Keratinocyte (primary cell): ENCODE measurements around the gene TMEM63B. TPM values are rescaled to one million over a fixed set of nuclear protein-coding genes. Genes with fewer than 3 reads are reported as not detected.

Experiments used
- DNase-seq: peaks from one replicate; pipeline ENCODE4 v3.0.0-alpha.2; 2011; ENCODE audit warnings: low read depth, missing footprints, low spot score
- FAIRE-seq: peaks from 2 replicates; lab custom pipeline; 2011; peaks lifted over from hg19 to GRCh38; lab: Jason Lieb, UNC
- H2AFZ ChIP-seq: 2 replicates; pipeline ENCODE4 v1.6.0; 2012; ENCODE audit warnings: low read length, control low read depth, inconsistent platforms; ENCODE audit not compliant: control insufficient read depth
- H3K27ac ChIP-seq: 2 replicates; pipeline ENCODE4 v1.5.1; 2011; ENCODE audit warnings: low read length; ENCODE audit not compliant: control insufficient read depth, insufficient read depth
- H3K27me3 ChIP-seq: 3 replicates; pipeline ENCODE4 v1.6.0; 2011; ENCODE audit warnings: low read length; ENCODE audit not compliant: control insufficient read depth, insufficient read depth; ENCODE audit errors: extremely low read depth
- H3K36me3 ChIP-seq, 2 experiments: 2 replicates in 1 of 2; 3 replicates in 1 of 2; pipeline ENCODE4 v1.5.1; 2011; ENCODE audit warnings: low read length in 2 of 2, mild to moderate bottlenecking in 1 of 2; ENCODE audit not compliant: control insufficient read depth in 2 of 2, insufficient read depth in 2 of 2; ENCODE audit errors: extremely low read depth in 1 of 2
- H3K4me1 ChIP-seq: 3 replicates; pipeline ENCODE4 v1.5.1; 2011; ENCODE audit warnings: low read length; ENCODE audit not compliant: control insufficient read depth, insufficient read depth; ENCODE audit errors: extremely low read depth
- H3K4me2 ChIP-seq: 3 replicates; pipeline ENCODE4 v1.6.0; 2011; ENCODE audit warnings: low read depth, low read length; ENCODE audit not compliant: control insufficient read depth, insufficient read depth; ENCODE audit errors: extremely low read depth
- H3K4me3 ChIP-seq, 3 experiments: fragments of 200-600 bp in 1 of 3; sonication (generic) in 1 of 3; 2 replicates in 2 of 3; 3 replicates in 1 of 3; pipeline ENCODE4 v1.5.1; 2011 to 2016; ENCODE audit warnings: low read length in 3 of 3, mild to moderate bottlenecking in 3 of 3, control low read depth in 2 of 3, inconsistent platforms in 1 of 3, low read depth in 1 of 3, mixed read lengths in 1 of 3, mixed run types in 1 of 3, moderate library complexity in 1 of 3; ENCODE audit not compliant: control insufficient read depth in 2 of 3, insufficient read depth in 2 of 3; ENCODE audit errors: extremely low read depth in 1 of 3
- H3K79me2 ChIP-seq: 2 replicates; pipeline ENCODE4 v1.6.0; 2012; ENCODE audit warnings: low read length; ENCODE audit not compliant: control insufficient read depth, insufficient read depth
- H3K9ac ChIP-seq: 3 replicates; pipeline ENCODE4 v1.6.0; 2011; ENCODE audit warnings: low read length; ENCODE audit not compliant: control insufficient read depth, insufficient read depth; ENCODE audit errors: extremely low read depth
- H3K9me1 ChIP-seq: 3 replicates; pipeline ENCODE4 v1.6.0; 2011; ENCODE audit warnings: low read length; ENCODE audit not compliant: control insufficient read depth, insufficient read depth; ENCODE audit errors: extremely low read depth
- H3K9me3 ChIP-seq: 2 replicates; pipeline ENCODE4 v1.5.1; 2012; ENCODE audit warnings: low read depth, low read length; ENCODE audit not compliant: control insufficient read depth
- H4K20me1 ChIP-seq: 3 replicates; pipeline ENCODE4 v1.6.0; 2011; ENCODE audit warnings: low read length; ENCODE audit not compliant: control insufficient read depth, insufficient read depth; ENCODE audit errors: extremely low read depth
- EZH2 ChIP-seq: IDR thresholded peaks from one replicate; pipeline ENCODE4 v1.6.1; 2012; ENCODE audit warnings: inconsistent platforms, mild to moderate bottlenecking, low read length, moderate library complexity
- dilution Hi-C: fragments of 300-500 bp; cut with MboI; formaldehyde crosslinking; loops from one replicate; pipeline ENCODE4 v1.7.0; 2020; ENCODE audit warnings: low sequenced_read_pairs; ENCODE audit not compliant: extremely low pct_ligation_motif_present
- polyA plus RNA-seq, 5 experiments: library from polyadenylated mRNA; depleted of rRNA in 3 of 5; stranded (reverse) in 3 of 5; stranded (forward) in 1 of 5; unstranded in 1 of 5; fragments of >200 nt; gene quantifications; 1 replicate in 1 of 5; 2 replicates in 3 of 5; 3 replicates in 1 of 5; pipeline versions ENCODE4 v1.2.1 to v1.2.3, GENCODE V29; 2011 to 2012; ENCODE audit warnings: missing spikeins in 2 of 5, low read depth in 1 of 5, low replicate concordance in 1 of 5
- TF ChIP-seq, protein P1 (sequence below), 3 experiments: IDR thresholded peaks in 1 of 3; conservative IDR thresholded peaks in 1 of 3; optimal IDR thresholded peaks in 1 of 3; 2 replicates in 2 of 3; 3 replicates in 1 of 3; pipeline versions ENCODE3 to v1.5.1; 2011; ENCODE audit warnings: low read length in 3 of 3, mild to moderate bottlenecking in 3 of 3, moderate library complexity in 2 of 3, control low read depth in 1 of 3, inconsistent platforms in 1 of 3; ENCODE audit not compliant: insufficient read depth in 2 of 3; ENCODE audit errors: extremely low read depth in 1 of 3

The TMEM63B gene
- polyA plus RNA-seq, 1 donor (not counting 4 experiments of a cell fraction or from before 2014, with no cell fraction given) = 64.8 TPM

DNA sequence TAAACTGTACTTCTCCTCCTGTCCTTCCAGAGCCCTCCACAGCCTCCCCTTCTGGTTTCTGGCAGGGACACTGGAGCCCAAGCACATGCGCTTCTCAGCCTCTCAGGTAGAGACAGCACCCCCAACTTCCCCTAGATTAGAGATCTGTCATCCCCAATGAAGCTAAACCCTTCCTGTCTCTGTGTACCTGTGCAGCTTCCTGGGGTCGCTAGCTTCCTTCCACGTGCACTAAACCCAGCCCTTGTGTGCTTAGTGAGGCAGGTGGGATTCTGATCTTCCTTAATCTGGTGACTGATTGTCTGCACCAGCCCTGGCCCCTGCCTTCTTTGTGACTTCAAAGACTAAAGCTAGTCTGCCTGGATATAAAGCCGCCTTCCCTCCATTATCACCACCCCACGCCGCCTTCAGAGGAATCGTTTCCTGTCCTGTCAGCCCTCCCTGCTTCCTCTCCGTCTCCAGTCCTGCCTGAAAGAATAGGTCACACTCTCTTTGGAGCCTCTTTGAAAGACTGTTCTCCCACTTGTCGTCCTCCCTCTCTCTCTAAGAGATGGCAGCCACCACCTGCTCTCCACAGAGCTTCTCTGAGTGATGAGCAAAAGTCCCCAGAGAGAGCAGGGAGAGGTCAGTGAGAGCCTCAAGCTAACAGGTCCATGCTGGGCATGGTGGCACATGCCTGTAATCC lies 58.7 kb downstream of the TMEM63B start:
- H3K9me3 ChIP-seq = no peaks in the 10 kb centered on the region
- no peak overlapping the region for H2AFZ ChIP-seq
- H3K27ac ChIP-seq = no peak overlapping the region
- H3K9ac ChIP-seq = no peak overlapping the region
- H3K27me3 ChIP-seq = no peaks in the 10 kb centered on the region
- H3K4me1 ChIP-seq = no peaks in the 10 kb centered on the region
- dilution Hi-C loops = no loop called here
- no peaks in the 10 kb centered on the region for H3K36me3 ChIP-seq
- no peak overlapping the region for H3K4me2 ChIP-seq
- FAIRE-seq = no peak
- no peak overlapping the region for H3K4me3 ChIP-seq
- H4K20me1 ChIP-seq = no peaks in the 10 kb centered on the region
- no peaks in the 10 kb centered on the region for H3K9me1 ChIP-seq
- DNase-seq = no peak
- no peaks in the 10 kb centered on the region for H3K79me2 ChIP-seq
- TF ChIP-seq, protein P1, sequence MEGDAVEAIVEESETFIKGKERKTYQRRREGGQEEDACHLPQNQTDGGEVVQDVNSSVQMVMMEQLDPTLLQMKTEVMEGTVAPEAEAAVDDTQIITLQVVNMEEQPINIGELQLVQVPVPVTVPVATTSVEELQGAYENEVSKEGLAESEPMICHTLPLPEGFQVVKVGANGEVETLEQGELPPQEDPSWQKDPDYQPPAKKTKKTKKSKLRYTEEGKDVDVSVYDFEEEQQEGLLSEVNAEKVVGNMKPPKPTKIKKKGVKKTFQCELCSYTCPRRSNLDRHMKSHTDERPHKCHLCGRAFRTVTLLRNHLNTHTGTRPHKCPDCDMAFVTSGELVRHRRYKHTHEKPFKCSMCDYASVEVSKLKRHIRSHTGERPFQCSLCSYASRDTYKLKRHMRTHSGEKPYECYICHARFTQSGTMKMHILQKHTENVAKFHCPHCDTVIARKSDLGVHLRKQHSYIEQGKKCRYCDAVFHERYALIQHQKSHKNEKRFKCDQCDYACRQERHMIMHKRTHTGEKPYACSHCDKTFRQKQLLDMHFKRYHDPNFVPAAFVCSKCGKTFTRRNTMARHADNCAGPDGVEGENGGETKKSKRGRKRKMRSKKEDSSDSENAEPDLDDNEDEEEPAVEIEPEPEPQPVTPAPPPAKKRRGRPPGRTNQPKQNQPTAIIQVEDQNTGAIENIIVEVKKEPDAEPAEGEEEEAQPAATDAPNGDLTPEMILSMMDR (optimal IDR thresholded peaks at IDR 0.05 in 1 of 3, IDR thresholded peaks at IDR 0.05 in 1 of 3, conservative IDR thresholded peaks at IDR 0.05 in 1 of 3; ENCODE audit: extremely low read depth in 1 of 3, insufficient read depth in 2 of 3, low read length in 3 of 3) = no peak
- TF ChIP-seq EZH2 = no peak

DNA sequence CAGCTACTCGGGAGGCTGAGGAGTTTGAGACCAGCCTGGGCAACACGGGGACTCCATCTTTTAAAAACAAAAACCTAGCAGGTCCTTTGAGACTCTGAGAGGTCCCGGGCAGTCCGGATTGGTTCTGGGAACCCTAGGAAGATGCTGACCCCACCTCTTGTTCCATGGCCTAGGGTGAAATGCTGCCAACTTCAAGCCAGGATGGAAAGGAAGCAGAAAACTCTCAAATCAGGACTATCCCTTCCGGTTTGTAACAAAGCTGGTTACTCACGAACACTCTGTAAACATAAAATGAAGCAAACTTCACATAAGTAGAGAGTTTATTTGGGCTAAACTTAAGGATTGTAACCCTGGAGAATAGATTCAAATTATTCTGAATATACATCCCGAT lies 59.3 kb downstream of the TMEM63B start:
- TF ChIP-seq EZH2 = no peak
- TF ChIP-seq, protein P1 (optimal IDR thresholded peaks at IDR 0.05 in 1 of 3, IDR thresholded peaks at IDR 0.05 in 1 of 3, conservative IDR thresholded peaks at IDR 0.05 in 1 of 3; ENCODE audit: extremely low read depth in 1 of 3, insufficient read depth in 2 of 3, low read length in 3 of 3) = no peak
- no peaks in the 10 kb centered on the region for H3K4me1 ChIP-seq
- no peak overlapping the region for H3K27ac ChIP-seq
- no peaks in the 10 kb centered on the region for H3K9me1 ChIP-seq
- no peak for DNase-seq
- no peaks in the 10 kb centered on the region for H3K27me3 ChIP-seq
- no peak for FAIRE-seq
- no peaks in the 10 kb centered on the region for H3K79me2 ChIP-seq
- H3K4me3 ChIP-seq = no peak overlapping the region
- no peaks in the 10 kb centered on the region for H3K36me3 ChIP-seq
- H3K9me3 ChIP-seq = no peaks in the 10 kb centered on the region
- no peak overlapping the region for H2AFZ ChIP-seq
- no peak overlapping the region for H3K4me2 ChIP-seq
- no peak overlapping the region for H3K9ac ChIP-seq
- H4K20me1 ChIP-seq = no peaks in the 10 kb centered on the region
- dilution Hi-C loops = no loop called here
